Transverse colon (tissue), 4 donors: ENCODE measurements around the gene ZNF527.

Source experiments
- POLR2AphosphoS5 ChIP-seq, 3 donors: sonication (generic); formaldehyde crosslinking; IDR thresholded peaks; one replicate each; pipeline ENCODE4 v1.6.1; 2016; ENCODE audit warnings: antibody characterized with exemption in 3 of 3
- TF ChIP-seq, protein P1 (sequence below), 5 experiments: fragments of 200-600 bp in 3 of 5; fragments of 450-650 bp in 2 of 5; sonication (generic) in 3 of 5; IDR thresholded peaks; 1 replicate in 2 of 5; 2 replicates in 3 of 5; pipeline ENCODE4 v1.5.1; 2016 to 2017; ENCODE audit warnings: antibody characterized with exemption in 5 of 5, inconsistent platforms in 3 of 5, mild to moderate bottlenecking in 2 of 5, moderate library complexity in 1 of 5

DNA sequence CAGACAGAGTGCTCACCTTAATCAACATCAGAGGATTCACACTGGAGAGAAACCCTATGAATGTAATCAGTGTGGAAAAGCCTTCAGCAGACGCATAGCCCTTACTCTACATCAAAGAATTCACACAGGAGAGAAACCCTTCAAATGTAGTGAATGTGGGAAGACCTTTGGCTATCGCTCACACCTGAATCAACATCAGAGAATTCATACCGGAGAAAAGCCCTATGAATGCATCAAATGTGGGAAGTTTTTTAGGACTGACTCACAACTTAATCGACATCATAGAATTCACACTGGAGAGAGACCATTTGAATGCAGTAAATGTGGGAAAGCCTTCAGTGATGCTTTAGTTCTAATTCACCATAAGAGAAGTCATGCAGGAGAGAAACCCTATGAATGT lies 18.3 kb downstream of the ZNF527 start:
- no peak for TF ChIP-seq POLR2AphosphoS5 (IDR thresholded peaks at IDR 0.05)
- TF ChIP-seq, protein P1, sequence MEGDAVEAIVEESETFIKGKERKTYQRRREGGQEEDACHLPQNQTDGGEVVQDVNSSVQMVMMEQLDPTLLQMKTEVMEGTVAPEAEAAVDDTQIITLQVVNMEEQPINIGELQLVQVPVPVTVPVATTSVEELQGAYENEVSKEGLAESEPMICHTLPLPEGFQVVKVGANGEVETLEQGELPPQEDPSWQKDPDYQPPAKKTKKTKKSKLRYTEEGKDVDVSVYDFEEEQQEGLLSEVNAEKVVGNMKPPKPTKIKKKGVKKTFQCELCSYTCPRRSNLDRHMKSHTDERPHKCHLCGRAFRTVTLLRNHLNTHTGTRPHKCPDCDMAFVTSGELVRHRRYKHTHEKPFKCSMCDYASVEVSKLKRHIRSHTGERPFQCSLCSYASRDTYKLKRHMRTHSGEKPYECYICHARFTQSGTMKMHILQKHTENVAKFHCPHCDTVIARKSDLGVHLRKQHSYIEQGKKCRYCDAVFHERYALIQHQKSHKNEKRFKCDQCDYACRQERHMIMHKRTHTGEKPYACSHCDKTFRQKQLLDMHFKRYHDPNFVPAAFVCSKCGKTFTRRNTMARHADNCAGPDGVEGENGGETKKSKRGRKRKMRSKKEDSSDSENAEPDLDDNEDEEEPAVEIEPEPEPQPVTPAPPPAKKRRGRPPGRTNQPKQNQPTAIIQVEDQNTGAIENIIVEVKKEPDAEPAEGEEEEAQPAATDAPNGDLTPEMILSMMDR (IDR thresholded peaks at IDR 0.05) = no peak
